Measurements from ENCODE around the gene GPHN.

GPHN gene

DNA sequence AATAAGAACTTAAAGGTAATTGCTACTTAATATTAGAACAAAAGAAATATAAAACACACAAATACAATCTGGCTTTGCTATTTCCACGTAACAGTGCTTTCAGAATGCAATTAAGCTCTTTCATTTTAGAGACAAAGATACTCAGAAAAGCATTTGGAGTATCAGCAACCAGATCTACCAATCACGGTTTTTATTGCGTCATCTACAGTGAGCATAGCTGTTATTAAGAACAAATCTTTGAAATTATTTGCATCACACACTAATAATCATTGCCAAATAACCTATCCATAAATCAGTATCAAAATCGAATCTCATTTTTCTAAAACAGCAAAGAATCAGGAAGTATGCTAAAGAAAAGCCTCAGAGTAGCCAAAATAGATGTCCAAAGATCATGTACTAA lies 654.4 kb downstream of the GPHN start:
- TF ChIP-seq SIN3A (IDR thresholded peaks at IDR 0.05; ENCODE audit: borderline replicate concordance, insufficient read depth, low read length) (no peak), FOXP2 (optimal IDR thresholded peaks at IDR 0.05; ENCODE audit: borderline replicate concordance, extremely low read depth, extremely low read length, insufficient read depth) (no peak), TAF1 (IDR thresholded peaks at IDR 0.05; ENCODE audit: borderline replicate concordance, insufficient read depth, low read length) (no peak), POLR2AphosphoS5 (IDR thresholded peaks at IDR 0.05; ENCODE audit: low read depth, low read length) (no peak)
- TF ChIP-seq, protein P1, sequence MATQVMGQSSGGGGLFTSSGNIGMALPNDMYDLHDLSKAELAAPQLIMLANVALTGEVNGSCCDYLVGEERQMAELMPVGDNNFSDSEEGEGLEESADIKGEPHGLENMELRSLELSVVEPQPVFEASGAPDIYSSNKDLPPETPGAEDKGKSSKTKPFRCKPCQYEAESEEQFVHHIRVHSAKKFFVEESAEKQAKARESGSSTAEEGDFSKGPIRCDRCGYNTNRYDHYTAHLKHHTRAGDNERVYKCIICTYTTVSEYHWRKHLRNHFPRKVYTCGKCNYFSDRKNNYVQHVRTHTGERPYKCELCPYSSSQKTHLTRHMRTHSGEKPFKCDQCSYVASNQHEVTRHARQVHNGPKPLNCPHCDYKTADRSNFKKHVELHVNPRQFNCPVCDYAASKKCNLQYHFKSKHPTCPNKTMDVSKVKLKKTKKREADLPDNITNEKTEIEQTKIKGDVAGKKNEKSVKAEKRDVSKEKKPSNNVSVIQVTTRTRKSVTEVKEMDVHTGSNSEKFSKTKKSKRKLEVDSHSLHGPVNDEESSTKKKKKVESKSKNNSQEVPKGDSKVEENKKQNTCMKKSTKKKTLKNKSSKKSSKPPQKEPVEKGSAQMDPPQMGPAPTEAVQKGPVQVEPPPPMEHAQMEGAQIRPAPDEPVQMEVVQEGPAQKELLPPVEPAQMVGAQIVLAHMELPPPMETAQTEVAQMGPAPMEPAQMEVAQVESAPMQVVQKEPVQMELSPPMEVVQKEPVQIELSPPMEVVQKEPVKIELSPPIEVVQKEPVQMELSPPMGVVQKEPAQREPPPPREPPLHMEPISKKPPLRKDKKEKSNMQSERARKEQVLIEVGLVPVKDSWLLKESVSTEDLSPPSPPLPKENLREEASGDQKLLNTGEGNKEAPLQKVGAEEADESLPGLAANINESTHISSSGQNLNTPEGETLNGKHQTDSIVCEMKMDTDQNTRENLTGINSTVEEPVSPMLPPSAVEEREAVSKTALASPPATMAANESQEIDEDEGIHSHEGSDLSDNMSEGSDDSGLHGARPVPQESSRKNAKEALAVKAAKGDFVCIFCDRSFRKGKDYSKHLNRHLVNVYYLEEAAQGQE (IDR thresholded peaks at IDR 0.05; ENCODE audit: insufficient read depth in 1 of 2, low read depth in 2 of 2, low read length in 2 of 2), result no peak

DNA sequence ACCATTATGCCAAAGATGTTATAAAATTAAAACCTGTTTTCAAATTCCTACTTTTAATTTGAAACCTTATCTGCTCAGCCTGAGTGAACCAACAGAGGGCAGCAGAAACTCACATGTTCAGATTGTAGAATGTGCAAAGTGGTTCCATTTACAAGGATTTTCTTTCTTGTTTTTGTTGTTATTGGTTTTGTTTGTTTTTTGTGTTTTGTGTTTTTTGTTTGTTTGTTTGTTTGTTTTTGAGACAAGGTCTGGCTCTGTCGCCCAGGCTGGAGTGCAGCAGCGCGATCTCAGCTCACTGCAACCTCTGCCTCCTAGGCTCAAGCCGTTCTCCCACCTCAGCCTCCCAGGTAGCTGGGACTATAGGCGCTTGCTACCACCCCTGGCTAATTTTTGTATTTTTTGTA lies 658.5 kb downstream of the GPHN start:
- TF ChIP-seq TAF1 (IDR thresholded peaks at IDR 0.05; ENCODE audit: borderline replicate concordance, insufficient read depth, low read length) (no peak), FOXP2 (optimal IDR thresholded peaks at IDR 0.05; ENCODE audit: borderline replicate concordance, extremely low read depth, extremely low read length, insufficient read depth) (no peak), SIN3A (IDR thresholded peaks at IDR 0.05; ENCODE audit: borderline replicate concordance, insufficient read depth, low read length) (no peak), POLR2AphosphoS5 (IDR thresholded peaks at IDR 0.05; ENCODE audit: low read depth, low read length) (no peak)
- TF ChIP-seq, protein P1 (IDR thresholded peaks at IDR 0.05; ENCODE audit: insufficient read depth in 1 of 2, low read depth in 2 of 2, low read length in 2 of 2), result no peak

DNA sequence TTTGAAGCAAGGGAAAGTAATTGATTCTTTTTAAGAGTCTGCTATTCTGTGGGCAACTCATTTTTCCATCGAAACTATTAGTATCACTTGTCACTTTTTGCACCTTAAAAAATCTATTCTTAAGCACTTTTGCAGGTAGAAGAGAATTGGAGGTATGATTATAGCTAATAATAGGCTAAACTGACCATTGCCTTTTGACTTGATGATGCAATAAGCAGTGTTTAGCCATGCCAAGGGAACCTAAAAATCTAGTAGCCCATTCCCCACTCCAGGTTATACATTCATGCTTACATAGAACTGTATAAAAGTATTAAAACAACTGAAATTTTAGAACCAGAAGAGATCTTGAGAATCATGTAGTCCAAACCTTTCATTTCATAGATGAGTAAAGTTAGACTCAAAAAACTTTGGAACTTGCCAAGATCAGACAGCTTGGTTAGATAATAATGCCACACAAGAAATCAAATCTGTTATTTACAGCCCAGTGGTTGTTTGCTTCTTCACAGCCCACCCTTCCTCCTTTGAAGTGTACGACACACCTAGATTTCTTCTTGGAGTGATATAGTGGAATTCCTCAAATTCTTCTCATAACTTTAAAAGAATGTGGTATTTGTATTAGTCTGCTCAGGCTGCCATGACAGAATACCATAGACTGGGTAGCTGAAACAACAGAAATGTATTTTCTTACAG lies 659.6 kb downstream of the GPHN start:
- TF ChIP-seq, protein P1 (IDR thresholded peaks at IDR 0.05; ENCODE audit: insufficient read depth in 1 of 2, low read depth in 2 of 2, low read length in 2 of 2), result no peak
- TF ChIP-seq TAF1 (IDR thresholded peaks at IDR 0.05; ENCODE audit: borderline replicate concordance, insufficient read depth, low read length) (no peak), SIN3A (IDR thresholded peaks at IDR 0.05; ENCODE audit: borderline replicate concordance, insufficient read depth, low read length) (no peak), FOXP2 (optimal IDR thresholded peaks at IDR 0.05; ENCODE audit: borderline replicate concordance, extremely low read depth, extremely low read length, insufficient read depth) (no peak), POLR2AphosphoS5 (IDR thresholded peaks at IDR 0.05; ENCODE audit: low read depth, low read length) (no peak)

DNA sequence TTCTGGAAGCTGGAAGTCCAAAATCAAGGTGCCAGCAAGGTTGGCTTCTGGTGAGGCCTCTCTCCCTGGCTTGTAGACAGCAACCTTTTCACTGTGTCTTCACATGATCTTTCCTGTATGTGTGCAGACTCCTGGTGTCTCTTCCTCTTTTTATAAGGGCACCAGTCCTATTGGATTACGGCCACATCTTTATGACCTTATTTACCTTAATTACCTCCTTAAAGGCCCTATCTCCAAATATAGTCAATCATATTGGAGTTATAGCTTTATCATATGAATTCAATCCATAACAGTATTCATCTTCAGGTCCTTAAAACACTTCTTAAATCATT lies 660.1 kb downstream of the GPHN start:
- TF ChIP-seq, protein P1 (IDR thresholded peaks at IDR 0.05; ENCODE audit: insufficient read depth in 1 of 2, low read depth in 2 of 2, low read length in 2 of 2), result no peak
- TF ChIP-seq POLR2AphosphoS5 (IDR thresholded peaks at IDR 0.05; ENCODE audit: low read depth, low read length) (no peak), SIN3A (IDR thresholded peaks at IDR 0.05; ENCODE audit: borderline replicate concordance, insufficient read depth, low read length) (no peak), TAF1 (IDR thresholded peaks at IDR 0.05; ENCODE audit: borderline replicate concordance, insufficient read depth, low read length) (no peak), FOXP2 (optimal IDR thresholded peaks at IDR 0.05; ENCODE audit: borderline replicate concordance, extremely low read depth, extremely low read length, insufficient read depth) (no peak)

All from PFSK-1 (cell line).